ENCODE results near the gene MIS12. TPM values are rescaled to one million over a fixed set of nuclear protein-coding genes. Genes with fewer than 3 reads are reported as not detected.
A peak's percentile ranks its signal among the peaks of the same experiment; 100 is the strongest.

MIS12 gene
- 7.1 TPM for total RNA-seq

GRCh38 chr17:5486206-5487124, at the start of gene MIS12:
TSS of gene MIS12 (plus strand) at chr17:5486566. CDS start at chr17:5488863, 2,297 bp downstream.
- DNase-seq (ENCODE audit: low spot score) = peak; percentile 99
- ATAC-seq = peak; percentile 92

DNA sequence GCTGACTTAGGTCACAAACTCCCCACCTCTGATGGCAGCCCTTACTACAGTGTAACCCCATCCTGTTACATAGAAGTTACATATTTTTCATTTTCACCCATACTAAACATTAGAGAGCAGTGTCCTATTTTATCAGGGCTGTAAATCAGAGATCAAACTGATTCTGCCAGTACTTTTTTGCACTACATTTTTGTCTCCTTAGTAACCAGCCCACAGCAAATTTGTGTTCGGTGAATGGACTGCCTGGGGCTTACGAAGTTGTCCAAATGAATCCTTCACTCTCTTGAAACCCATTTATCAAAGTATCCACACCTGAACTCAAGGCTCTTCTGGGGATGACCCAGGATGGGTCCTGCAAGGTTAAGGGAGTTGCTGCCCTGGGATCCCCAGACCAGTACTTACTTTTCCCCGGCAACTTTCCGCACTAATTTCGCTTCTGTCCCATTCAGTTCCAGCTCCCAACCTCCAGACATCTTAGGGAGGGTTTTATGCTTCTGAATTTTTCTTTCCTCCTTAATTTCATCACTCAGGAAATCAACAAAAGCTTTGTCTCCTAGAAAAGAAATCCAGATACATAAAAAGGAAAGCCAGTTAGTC, 48.5 kb upstream of the MIS12 start:
- no peak for ATAC-seq
- no peak for DNase-seq (ENCODE audit: low spot score)

DNA sequence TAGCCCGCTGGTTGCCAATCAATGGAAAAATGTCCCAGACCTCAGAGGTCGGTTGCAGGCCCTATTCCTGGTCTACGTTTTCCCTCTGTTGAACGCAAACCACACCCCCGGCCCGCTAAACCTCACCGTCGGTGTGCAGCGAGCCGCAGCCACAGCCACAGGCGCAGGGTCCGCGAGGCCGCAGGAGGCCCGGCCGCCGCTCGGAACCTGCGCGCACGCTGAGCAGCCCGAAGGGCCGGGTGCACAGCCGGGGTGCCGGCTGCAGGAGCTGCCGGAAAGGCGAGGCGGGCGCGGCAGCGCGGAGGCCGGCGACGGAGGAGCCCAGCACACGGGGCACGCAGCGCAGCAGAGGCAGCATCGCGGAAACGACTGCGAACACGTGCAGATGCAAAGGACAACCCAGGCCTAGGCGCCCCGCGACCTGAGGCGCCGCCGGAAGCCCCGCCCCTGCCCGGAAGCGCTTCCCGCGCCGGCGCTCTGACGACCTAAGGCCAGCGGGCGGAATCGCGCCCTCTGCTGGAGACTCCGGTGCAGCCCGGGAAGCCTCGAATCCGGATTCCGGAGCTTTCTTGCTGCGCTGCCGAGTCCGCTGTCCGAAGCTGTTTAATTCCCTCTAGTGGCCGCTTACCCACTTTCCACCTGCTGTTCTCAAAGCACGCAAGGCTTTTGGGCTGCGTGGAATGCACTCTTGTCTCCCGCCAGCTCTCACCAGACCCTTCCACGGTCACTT, 47.5 kb upstream of the MIS12 start, which contains the start of gene C1QBP:
Gene C1QBP, minus strand, starts transcription at position 440 of the 730 bp plus-strand sequence. Its CDS starts 82 bp downstream, at position 358.
- ATAC-seq = peak; percentile 98
- peak; percentile 94 for DNase-seq (ENCODE audit: low spot score)

DNA sequence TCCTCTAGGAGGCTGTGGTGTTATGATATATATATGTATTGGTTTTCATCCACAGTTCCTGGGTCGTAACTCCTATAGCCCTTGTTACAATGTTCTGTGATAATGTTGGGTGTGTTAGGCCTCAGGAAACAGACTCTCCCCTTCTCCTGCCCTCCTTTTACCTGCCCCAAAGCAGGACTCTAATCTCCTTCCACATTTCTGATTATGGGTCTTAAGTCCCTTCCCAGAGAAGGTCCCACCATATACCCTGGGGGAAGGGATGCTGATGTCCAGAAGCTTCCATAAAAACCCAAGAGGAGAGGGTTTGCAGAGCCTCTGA, 47.0 kb upstream of the MIS12 start:
- ATAC-seq (no peak), DNase-seq (ENCODE audit: low spot score) (no peak)

GRCh38 chr17:5443728-5444127, 42.6 kb upstream of the MIS12 start:
- ATAC-seq = no peak

DNA sequence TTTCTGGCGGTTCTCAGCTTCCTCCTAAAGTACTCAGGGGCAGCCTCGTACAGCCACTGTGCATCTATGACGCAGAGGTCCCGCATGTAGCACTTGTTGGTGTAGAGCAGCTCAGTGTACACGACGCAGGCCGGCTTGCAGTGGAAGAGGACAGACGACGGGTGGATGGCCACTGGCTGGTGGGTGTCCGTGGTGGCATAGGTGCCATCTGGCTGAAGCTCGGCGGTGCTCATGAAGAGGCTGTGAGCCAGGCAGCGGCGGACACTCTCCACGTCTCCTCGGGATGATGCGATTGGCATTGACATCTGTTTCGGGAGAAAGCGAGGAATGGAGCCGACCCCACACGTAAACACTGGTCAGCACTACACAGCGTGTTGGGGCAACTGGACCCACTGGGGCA, 42.2 kb upstream of the MIS12 start:
- no peak for ATAC-seq
- no peak for DNase-seq (ENCODE audit: low spot score)

More at GRCh38 chr17:5443728-5444127, 42.6 kb upstream of the MIS12 start:
- no peak for DNase-seq (ENCODE audit: low spot score)

DNA sequence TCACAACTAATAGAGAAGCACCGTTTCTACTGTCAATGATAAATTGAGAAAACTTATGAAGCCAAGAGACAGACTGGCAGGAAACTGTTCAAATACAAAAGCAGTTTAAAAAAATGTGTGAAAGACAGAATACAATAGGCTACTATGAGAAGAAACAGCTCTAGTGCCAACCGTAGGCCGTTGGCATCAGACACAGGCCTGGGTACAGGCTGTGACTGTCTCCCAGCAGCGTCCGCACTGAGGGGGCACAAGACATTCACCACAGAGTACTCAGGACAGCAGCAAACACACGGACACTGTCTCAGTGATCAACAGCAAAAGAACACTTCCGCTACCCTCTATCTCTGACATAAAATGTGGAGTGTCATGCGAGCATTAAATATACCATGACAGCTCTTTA, 39.6 kb upstream of the MIS12 start:
- no peak for DNase-seq (ENCODE audit: low spot score)
- ATAC-seq = no peak

- ATAC-seq = peak; percentile 33
- DNase-seq (ENCODE audit: low spot score) = no peak
Observed at GRCh38 chr17:5464717-5465507, 21.5 kb upstream of the MIS12 start.

DNA sequence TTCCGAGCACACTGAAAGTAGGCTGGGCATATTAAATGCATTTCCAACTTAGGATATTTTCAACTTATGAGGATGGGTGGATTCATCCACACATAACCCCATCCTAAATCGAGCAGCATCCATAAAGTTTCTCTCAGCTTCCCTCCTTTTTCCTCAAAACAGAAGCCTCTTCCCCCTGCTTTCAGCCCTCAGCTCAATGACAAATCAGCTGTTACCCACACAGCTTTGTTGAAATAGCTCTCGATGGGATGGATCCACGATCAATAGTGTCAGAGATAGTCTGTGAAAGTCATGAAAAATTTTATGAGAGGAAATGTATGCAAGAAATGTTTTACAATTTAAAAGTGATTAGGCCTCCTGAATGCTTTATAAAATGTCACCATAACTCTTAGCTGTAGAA, 20.1 kb upstream of the MIS12 start:
- DNase-seq (ENCODE audit: low spot score) (no peak), ATAC-seq (no peak)

- DNase-seq (ENCODE audit: low spot score) = no peak
- ATAC-seq = no peak
Observed at GRCh38 chr17:5467416-5467815, 18.9 kb upstream of the MIS12 start.

DNA sequence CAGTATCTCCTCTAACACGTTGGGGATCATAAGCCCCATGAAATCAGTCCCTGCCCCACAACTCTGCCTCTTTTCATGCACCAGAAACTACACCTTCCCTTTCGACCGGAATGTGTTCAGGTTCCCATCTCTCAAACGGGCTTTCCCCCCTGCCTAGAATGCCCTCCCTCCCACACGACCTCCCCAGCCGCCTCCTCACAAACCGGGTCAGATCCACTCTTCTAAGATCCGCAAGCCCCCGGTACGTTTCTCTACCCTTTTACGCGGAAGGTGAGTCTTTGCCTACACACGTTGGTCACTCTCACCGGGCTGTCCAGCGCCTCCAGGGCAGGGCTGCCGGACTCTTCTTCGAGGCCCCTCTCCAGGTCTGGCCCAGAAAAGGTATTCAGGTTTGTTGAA, 18.3 kb upstream of the MIS12 start:
- no peak for DNase-seq (ENCODE audit: low spot score)
- peak; percentile 33 for ATAC-seq

DNA sequence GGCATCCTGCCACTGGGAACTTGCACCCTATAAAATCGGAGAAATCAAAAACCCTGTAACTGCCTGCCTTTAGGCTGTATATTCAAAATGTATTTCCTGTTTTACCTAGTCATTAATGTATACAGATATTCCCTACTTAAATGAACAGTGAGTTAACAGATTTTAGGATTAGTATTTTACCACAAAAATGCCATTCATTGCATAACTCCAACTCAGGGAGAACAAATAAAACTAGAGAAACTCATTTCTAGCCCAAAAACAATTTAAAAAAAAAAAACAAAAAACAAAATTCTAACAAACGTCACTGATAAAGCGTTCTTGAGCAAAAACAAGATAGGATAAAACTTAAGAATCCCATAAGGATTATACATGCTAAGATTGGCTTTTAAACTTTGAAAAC, 13.9 kb upstream of the MIS12 start:
- DNase-seq (ENCODE audit: low spot score) (no peak), ATAC-seq (no peak)

GRCh38 chr17:5473906-5474305, 12.5 kb upstream of the MIS12 start:
- DNase-seq (ENCODE audit: low spot score) (no peak), ATAC-seq (no peak)

GRCh38 chr17:5478992-5479391, 7.4 kb upstream of the MIS12 start:
- DNase-seq (ENCODE audit: low spot score) (no peak), ATAC-seq (no peak)

- DNase-seq (ENCODE audit: low spot score) (no peak), ATAC-seq (no peak)
Observed at GRCh38 chr17:5480962-5481361, 5.4 kb upstream of the MIS12 start.

GRCh38 chr17:5481451-5481850, 4.9 kb upstream of the MIS12 start:
- ATAC-seq (no peak), DNase-seq (ENCODE audit: low spot score) (no peak)

GRCh38 chr17:5485270-5486205, 828 bp upstream of the MIS12 start, which contains the start of gene DERL2:
TSS of gene DERL2 (minus strand) at chr17:5486178. CDS start at chr17:5486161, 17 bp downstream.
- ATAC-seq (peak; percentile 6), DNase-seq (ENCODE audit: low spot score) (no peak)

DNA sequence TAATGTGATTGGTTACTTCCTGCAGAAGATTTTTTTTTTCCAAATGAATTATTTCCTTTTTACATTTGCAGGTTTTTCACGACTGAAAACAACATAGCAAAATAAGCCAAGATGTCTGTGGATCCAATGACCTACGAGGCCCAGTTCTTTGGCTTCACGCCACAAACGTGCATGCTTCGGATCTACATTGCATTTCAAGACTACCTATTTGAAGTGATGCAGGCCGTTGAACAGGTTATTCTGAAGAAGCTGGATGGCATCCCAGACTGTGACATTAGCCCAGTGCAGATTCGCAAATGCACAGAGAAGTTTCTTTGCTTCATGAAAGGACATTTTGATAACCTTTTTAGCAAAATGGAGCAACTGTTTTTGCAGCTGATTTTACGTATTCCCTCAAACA, 2.4 kb downstream of the MIS12 start:
- DNase-seq (ENCODE audit: low spot score) (no peak), ATAC-seq (no peak)

GRCh38 chr17:5492970-5493369, 6.6 kb downstream of the MIS12 start:
- ATAC-seq = no peak
- DNase-seq (ENCODE audit: low spot score) = no peak
